HG03064 (cell line): ENCODE results near the gene MGAT3.
"Not testable (repeated sequence)": the region's sequence is repeated elsewhere in the genome, so short reads cannot be mapped to it uniquely, and the experiment has no call there.

Experiments used
- ATAC-seq: cut with Tn5 transposase; IDR thresholded peaks from one replicate; pipeline ENCODE4 v1.9.1; 2021; ENCODE audit warnings: low read depth; ENCODE audit not compliant: unreplicated experiment

The MGAT3 gene

DNA sequence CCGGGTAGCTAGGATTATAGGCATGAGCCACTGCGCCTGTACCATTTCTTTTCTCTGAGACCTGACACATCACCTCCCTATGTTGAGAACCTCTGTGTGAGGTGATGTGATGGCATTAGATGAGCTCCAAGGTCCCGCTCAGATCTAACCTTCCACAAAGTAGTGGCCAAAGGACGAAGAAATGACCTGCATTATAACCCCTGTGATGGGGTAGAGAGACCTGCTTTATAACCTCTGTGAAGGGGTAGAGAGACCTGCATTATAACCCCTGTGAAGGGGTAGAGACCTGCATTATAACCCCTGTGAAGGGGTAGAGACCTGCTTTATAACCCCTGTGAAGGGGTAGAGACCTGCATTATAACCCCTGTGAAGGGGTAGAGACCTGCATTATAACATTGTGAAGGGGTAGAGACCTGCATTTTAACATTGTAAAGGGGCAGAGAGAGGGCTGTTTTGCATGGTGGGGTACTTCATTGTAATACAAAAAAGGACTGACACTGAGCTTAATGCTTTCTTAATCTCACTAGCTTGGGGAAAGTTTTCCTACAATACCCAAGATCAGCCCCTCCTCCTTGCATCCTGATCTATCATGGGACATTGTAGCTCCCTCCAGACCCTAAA, 53.8 kb downstream of the MGAT3 start:
- no peak for ATAC-seq

DNA sequence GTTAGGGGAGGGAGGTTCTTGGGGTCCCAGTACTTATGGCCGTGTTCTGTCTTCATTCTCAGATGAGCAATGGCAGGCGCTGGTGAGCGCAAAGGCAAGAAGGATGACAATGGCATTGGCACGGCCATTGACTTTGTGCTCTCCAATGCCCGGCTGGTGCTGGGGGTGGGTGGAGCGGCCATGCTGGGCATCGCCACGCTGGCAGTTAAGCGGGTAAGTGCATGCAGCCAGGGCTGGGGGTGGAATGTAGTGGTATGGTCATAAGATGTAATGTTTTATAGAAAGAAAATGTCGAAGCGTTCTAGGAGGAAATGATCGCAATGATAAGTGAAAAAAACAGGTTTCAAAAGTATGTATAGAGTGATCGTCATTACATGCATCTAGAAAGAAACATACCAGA, 54.4 kb downstream of the MGAT3 start:
- ATAC-seq = no peak

DNA sequence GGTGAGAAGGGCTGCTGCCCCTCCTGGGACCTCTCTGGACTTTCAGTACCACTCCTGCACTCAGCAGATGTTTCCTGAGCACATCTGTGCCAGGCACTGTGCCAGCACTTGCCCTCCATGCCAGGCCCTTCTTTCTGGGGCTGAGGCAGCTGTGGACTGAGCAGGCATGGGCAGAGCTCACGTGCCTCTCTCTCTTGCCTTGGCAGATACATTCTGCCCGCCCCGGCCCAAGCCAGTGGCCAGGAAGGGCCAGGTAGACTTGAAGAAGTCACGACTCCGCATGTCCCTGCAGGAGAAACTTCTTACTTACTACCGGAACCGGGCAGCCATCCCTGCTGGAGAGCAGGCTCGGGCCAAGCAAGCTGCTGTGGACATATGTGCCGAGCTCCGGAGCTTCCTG, 55.2 kb downstream of the MGAT3 start:
- no peak for ATAC-seq

DNA sequence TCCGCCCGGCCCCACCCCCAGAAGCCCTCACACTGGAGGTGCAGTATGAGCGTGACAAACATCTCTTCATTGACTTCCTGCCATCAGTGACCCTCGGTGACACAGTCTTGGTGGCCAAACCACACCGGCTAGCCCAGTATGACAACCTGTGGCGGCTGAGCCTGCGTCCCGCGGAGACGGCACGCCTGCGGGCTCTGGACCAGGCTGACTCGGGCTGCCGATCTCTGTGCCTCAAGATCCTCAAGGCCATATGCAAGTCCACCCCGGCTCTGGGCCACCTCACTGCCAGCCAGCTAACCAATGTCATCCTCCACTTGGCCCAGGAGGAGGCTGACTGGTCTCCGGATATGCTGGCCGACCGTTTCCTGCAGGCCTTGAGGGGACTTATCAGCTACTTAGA, 57.0 kb downstream of the MGAT3 start:
- no peak for ATAC-seq

DNA sequence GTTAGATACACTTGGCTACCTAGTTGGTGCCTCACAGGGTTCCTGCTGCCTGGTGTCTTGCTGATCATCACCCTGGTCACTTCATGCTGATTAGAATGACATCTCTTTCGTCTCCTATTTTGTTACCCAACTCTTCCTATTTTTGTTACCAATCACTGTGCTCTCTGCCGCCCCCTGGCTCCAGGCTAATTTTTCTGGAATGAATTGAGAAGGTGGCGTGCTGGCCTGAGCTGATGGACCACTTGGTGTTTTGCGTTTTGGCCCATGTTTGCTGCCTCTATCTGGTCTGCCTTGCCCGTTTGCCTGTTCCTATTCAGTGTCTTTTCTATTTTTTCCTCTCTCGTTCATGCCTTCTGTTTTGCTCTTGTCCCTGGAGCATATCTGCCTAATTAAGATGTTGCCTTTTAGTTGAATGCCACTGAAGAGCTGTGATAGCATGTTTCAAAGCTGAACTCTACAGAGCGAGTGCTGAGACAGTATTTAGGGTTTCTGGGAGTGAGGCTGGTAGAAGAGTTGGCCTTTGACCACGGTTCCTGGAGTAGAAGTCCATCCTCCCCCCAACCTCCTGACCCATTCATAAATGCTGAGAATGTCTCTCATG, 57.7 kb downstream of the MGAT3 start:
- ATAC-seq = no peak

DNA sequence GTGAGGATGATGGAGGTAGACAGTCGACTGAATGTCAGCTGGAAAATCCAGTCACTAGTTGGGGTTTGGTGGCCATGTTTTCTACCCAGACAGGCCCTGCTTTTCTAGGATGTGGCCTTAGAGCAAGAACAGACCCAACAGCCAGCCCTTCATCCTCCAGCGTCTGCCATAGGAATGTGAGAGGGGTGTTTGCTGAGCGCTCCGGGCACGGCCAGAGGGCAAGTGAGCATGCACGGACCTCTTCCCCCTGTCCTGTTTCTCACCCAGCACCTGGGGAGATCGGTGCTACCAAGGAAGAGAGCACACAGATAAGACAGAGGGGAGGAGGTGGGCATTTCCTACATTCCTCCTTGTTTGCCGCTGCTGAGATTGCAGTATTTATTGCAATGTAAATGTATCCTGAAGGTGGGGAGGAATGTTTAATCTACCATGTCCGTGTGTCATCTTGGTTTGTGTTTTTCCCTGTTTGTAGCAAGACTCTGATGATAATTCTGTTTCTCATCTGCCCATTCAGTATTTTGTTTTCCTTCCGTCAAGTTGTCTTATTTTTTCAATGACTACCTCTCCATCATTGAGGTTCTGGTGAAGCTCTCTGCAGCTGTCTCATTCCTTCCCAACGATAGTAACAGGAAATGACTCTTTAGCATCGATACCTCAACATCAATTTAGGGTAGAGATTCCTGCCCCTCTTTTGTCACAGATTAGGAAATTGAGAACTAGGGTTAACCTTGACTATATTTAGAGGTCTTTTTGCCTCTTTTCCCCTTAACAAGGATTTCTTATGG, 58.6 kb downstream of the MGAT3 start:
- no peak for ATAC-seq

DNA sequence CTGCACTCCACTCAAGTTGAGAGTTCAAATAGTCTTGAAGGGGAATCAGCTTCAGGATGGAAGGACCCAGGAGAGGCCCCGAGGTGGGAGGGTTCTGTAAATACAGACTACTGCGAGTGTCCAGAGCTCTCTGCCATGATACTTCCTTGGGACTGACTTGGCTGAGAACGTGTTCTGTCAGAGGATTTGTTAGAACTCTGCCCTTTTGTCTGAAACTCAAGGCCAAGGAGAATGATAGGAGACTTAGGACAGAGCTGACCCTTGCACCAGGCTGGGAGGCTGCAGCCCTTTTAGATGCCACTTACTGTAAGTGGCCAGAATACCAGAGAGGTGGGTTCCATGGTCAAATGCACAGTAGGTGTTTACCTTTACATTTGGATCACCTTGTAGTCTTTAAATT, 60.7 kb downstream of the MGAT3 start:
- no peak for ATAC-seq

DNA sequence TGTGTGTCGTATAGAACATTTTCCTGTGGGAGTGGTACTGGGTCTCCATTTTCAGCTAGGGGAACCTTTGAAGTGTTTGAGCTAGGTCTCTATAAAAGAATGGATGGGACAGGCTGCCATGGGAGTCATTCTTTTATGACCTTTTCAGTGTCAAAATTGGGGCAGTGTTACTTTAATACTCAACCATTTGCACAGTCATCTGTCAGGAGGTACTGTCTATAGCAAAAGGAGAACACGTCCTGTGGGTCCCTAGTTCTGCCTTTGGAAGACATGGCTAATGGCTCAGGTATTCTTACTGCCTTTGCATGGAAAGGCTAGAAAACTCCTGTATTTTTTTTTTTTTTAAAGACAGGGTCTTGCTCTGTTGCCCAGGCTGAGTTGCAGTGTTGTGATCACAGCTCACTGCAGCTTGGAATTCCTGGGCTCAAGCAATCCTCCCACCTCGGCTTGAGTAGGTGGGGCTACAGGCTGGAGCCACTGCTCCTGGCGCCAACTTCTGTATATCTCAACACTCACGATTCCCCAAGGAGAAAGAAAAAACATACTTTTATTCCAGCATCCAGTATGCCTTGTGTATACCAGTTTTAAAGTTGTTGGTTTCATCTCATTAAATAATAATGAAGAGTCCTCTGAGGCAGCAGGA, 61.5 kb downstream of the MGAT3 start:
- no peak for ATAC-seq

DNA sequence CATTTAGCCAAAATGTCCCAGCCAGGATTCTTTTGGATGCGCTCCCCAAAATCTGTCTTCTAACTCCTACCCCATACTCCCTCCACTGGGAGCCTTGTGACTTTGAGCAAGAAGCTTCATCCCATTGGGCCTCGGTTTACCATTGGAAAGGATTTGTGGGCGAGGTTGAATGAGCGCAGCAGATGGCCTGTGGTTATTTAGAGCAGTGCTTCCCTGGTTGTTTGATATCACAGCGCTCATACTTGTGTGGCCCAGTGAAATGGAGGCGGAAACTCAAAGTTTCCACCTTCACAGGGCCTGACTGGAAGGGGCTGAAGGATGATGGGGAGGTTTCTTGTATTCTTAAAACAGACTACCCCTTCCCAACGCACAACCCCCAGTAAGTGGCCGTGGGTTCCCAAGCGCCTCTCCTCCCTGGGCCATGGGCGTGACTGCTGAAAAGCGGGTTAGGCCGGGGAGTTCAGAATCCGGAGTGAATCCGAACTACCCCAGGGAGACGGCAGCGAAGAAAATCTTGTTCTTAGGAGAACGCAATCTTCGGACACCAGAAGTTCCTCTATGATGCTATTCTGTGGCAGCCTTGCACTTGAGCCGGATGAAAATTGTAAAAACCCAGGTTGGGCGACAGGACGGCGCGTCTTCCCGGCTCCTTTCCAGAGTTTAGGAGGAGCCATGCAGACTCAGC, 62.3 kb downstream of the MGAT3 start:
- no peak for ATAC-seq

DNA sequence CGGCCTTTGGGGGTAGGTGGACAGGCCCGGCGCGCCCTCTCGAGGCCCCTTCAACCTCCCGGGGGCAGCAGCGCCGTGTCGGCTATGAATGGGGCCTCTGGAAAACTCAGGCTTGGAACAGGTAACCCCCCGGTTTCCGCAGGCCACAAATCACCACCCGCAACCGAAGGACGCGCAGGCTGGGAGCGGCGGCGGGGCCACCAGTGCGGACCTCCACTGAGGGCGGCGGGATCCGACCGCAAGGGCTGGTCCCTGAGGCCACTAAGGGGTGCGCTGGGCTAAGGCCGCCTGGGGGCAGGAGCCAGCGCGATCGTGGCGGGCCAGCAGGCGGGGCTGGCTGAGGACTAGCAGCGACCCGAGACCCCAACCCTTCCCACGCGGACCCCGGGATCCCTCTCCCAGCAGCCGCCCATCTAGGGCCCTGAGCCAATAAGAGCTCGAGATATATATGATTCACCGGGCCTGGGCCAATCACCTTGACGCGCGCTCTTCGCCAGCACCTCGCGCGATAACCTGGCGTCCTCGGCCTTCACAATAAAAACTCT, 62.9 kb downstream of the MGAT3 start:
- ATAC-seq = peak; percentile 68

DNA sequence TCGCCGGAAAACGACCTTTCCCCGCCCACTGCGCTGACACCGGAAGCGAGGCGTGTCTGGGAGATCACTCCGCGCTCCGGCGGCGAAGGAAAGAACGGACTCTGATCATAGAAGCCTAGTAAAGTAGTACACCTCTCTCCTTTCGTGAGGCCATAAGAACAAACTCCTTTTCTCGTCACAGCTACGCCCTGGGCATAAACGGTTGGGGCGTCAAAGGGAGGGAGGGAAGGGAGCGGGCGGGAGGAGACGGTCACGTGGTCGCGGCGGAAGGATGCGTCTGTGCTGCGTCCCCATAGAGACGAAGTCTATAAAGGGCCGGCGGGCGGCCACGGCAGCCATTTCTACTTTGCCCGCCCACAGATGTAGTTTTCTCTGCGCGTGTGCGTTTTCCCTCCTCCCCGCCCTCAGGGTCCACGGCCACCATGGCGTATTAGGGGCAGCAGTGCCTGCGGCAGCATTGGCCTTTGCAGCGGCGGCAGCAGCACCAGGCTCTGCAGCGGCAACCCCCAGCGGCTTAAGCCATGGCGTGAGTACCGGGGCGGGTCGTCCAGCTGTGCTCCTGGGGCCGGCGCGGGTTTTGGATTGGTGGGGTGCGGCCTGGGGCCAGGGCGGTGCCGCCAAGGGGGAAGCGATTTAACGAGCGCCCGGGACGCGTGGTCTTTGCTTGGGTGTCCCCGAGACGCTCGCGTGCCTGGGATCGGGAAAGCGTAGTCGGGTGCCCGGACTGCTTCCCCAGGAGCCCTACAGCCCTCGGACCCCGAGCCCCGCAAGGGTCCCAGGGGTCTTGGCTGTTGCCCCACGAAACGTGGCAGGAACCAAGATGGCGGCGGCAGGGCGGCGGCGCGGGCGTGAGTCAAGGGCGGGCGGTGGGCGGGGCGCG, 63.7 kb downstream of the MGAT3 start, which contains the start of gene ATF4:
Gene ATF4 (plus strand): TSS at position 337 of the 880 bp plus-strand sequence. CDS start 884 bp downstream, outside the sequence.
- peak; percentile 30 for ATAC-seq

DNA sequence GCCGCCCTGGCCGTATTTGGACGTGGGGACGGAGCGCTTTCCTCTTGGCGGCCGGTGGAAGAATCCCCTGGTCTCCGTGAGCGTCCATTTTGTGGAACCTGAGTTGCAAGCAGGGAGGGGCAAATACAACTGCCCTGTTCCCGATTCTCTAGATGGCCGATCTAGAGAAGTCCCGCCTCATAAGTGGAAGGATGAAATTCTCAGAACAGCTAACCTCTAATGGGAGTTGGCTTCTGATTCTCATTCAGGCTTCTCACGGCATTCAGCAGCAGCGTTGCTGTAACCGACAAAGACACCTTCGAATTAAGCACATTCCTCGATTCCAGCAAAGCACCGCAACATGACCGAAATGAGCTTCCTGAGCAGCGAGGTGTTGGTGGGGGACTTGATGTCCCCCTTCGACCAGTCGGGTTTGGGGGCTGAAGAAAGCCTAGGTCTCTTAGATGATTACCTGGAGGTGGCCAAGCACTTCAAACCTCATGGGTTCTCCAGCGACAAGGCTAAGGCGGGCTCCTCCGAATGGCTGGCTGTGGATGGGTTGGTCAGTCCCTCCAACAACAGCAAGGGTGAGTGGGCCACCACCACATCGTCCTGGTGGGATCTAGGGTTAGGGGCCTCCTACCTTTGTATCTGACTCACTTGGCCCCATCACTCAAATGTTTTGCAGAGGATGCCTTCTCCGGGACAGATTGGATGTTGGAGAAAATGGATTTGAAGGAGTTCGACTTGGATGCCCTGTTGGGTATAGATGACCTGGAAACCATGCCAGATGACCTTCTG, 64.5 kb downstream of the MGAT3 start:
- peak; percentile 12 for ATAC-seq

DNA sequence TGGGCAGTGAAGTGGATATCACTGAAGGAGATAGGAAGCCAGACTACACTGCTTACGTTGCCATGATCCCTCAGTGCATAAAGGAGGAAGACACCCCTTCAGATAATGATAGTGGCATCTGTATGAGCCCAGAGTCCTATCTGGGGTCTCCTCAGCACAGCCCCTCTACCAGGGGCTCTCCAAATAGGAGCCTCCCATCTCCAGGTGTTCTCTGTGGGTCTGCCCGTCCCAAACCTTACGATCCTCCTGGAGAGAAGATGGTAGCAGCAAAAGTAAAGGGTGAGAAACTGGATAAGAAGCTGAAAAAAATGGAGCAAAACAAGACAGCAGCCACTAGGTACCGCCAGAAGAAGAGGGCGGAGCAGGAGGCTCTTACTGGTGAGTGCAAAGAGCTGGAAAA, 65.3 kb downstream of the MGAT3 start:
- ATAC-seq = not testable (repeated sequence)

DNA sequence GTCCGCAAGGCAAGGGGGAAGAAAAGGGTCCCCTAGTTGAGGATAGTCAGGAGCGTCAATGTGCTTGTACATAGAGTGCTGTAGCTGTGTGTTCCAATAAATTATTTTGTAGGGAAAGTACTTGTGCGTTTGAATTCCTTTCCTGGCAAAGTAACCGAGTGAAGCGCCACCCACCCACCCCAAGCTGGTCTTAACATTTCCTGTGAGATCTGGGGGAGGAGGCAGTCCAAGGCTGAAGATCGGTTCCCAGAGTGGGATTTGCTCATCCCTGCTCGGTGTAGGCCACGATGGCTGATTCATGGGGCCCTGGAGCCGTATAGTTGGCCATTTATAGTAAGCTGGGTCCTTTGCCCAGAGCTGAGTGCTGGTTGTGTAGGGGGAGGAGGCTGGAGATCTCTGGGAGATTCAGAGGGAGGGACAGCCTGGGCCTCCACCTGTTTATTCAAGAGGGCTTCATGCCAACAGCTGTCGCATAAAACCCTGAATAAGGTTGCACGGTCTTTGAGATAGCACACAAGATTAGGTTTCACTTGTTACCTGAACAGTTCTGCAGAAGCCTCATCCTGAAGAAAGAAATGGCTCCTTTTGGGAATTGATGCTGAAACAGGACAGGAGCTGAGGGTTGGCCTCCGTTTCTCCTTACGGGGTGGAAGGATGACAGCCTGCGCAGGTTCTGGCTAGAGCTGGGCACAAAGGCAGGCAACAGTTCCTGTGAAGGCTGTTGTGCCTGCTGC, 65.9 kb downstream of the MGAT3 start:
- ATAC-seq = no peak

DNA sequence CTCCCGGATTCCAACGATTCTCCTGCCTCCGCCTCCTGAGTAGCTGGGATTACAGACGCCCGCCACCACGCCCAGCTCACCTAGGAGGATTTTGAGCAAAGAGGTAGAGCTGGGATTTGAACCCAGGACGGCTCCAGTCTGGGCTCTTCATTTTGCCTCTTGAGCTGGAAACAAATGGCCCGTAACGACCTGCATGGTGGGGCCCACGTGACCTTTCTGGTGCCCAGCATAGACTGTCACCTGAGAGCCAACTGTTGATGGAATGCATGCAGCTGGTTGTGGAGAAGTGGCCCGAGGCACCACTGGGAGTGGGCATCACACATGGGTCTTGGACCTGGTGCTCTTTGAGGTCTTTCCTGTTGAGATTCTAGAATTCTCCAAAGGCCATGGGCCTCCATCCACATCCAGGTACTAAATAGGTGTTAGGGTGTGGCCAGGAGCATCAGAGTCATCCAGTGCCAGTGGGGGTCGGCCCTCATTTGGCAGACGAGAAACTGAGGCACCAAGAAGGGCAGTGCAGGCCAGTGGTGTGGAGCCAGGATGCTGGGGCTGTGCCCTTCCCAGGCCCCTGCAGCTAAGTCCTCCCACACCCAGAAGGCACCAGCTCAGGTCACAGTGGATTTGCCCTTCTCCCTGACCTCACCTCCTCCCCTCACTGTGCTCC, 67.4 kb downstream of the MGAT3 start:
- ATAC-seq = no peak

DNA sequence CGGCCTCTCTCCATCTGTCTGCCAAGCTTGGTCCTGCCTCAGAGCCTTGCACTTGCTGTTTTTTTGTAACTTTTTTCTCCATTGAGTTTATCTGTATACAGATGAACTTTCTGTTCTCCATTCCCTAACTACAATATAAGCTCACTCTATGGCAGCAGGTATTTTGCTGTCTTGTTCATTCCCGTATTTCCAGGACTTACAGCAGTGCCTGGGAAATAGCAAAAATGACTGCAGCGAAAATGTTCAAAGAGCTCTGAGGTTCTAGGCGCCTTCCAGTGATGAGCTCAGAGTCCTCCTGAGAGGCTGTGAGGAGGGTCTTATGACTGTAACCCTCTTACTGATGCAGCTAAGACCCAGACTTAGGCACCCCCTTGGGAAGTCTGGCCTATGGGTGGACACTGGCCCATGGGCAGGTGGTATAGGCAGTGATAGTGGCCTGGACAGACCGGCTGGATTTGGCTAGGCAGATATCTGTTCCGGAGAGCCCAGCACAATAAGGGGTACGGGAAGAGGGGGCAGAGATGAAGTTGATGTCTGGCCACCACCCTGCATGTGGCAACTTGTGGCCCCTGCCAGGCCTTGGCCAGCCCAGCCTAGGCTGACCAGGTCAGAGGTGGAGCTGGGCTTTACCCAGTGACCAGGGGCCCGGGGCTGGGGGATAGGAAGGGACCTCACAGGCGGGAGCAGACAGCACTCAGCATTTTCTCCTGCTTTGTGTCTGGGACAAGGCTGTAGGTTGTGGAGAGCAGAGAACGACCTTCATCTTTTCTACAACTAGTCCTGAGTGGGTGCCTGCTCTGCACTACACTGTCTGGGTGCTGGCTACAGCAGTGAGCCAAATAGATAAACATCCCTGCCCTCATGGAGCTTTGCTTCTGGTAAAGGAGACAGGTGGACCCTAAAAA, 68.2 kb downstream of the MGAT3 start:
- no peak for ATAC-seq

DNA sequence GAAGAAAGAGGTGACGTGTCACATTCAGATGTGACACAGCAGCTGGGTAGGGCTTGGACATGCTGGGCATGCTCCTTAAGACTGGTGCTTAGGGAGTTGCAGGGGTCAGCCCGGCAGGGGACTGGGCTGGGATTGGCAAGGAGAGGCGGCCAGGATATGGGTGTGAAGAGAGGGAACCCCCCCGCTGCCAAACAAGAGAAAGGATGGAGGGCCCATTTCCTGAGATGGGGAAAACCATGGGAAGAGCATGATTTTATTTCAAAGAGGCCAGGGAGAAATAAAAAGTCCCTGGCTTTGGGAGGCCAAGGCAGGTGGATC, 68.8 kb downstream of the MGAT3 start:
- ATAC-seq = no peak
